Dendritic cell treated with granulocyte-macrophage colony-stimulating factor and Interleukin-4, amounts not matched to agents 40 ng/mL and 50 ng/mL, for 4 days (primary cell): ENCODE data around the gene PLEKHG5.

Source experiments
- H3K27ac Mint-ChIP-seq: one replicate; pipeline ENCODE4 v1.8.0; 2022; ENCODE audit warnings: mild to moderate bottlenecking, mixed read lengths
- H3K27me3 Mint-ChIP-seq: one replicate; pipeline ENCODE4 v1.8.0; 2022; ENCODE audit warnings: mild to moderate bottlenecking, mixed read lengths
- H3K36me3 Mint-ChIP-seq: one replicate; pipeline ENCODE4 v1.8.0; 2022; ENCODE audit warnings: low read depth, mixed read lengths
- H3K4me1 Mint-ChIP-seq: one replicate; pipeline ENCODE4 v1.8.0; 2022; ENCODE audit warnings: low read depth, mixed read lengths
- H3K4me3 Mint-ChIP-seq: one replicate; pipeline ENCODE4 v1.8.0; 2022; ENCODE audit warnings: mild to moderate bottlenecking, moderate library complexity, mixed read lengths
- H3K9me3 Mint-ChIP-seq: one replicate; pipeline ENCODE4 v1.8.0; 2022; ENCODE audit warnings: mixed read lengths
- intact Hi-C: fragments of 100-400 bp; cut with micrococcal nuclease; formaldehyde crosslinking; loops from one replicate; pipeline ENCODE4 v1.15.0; 2022

The PLEKHG5 gene

GRCh38 chr1:6472391-6472790, 19.1 kb downstream of the PLEKHG5 start:
- Mint-ChIP-seq H3K27ac (no peak overlapping the region), H3K4me3 (no peak overlapping the region), H3K4me1 (peaks cover 9% of the 10 kb centered on the region), H3K36me3 (peaks cover 11% of the 10 kb centered on the region), H3K9me3 (no peaks in the 10 kb centered on the region), H3K27me3 (peaks cover 13% of the 10 kb centered on the region)
- intact Hi-C loops, result no loop called here

- H3K36me3 Mint-ChIP-seq, result peaks cover 11% of the 10 kb centered on the region
- peaks cover 17% of the 10 kb centered on the region for H3K27me3 Mint-ChIP-seq
- H3K27ac Mint-ChIP-seq, result no peak overlapping the region
- no peaks in the 10 kb centered on the region for H3K9me3 Mint-ChIP-seq
- intact Hi-C loops, result no loop called here
- no peak overlapping the region for H3K4me3 Mint-ChIP-seq
- H3K4me1 Mint-ChIP-seq, result peaks cover 9% of the 10 kb centered on the region
These were observed 19.5 kb downstream of the PLEKHG5 start for GRCh38 chr1:6471970-6472368.

GRCh38 chr1:6471086-6471969, 20.1 kb downstream of the PLEKHG5 start:
- Mint-ChIP-seq H3K27ac (no peak overlapping the region), H3K4me3 (no peak overlapping the region), H3K4me1 (peaks cover 9% of the 10 kb centered on the region), H3K9me3 (no peaks in the 10 kb centered on the region), H3K36me3 (peaks cover 11% of the 10 kb centered on the region), H3K27me3 (peaks cover 23% of the 10 kb centered on the region)
- intact Hi-C loops, result no loop called here

- H3K4me1 Mint-ChIP-seq, result peaks cover 3% of the 10 kb centered on the region
- intact Hi-C loops, result no loop called here
These were observed 21.1 kb downstream of the PLEKHG5 start for GRCh38 chr1:6470132-6471085.

GRCh38 chr1:6468729-6469461, 22.6 kb downstream of the PLEKHG5 start:
- Mint-ChIP-seq H3K27ac (no peak overlapping the region), H3K36me3 (peaks cover 11% of the 10 kb centered on the region), H3K4me3 (no peak overlapping the region), H3K4me1 (no peaks in the 10 kb centered on the region), H3K9me3 (no peaks in the 10 kb centered on the region), H3K27me3 (peaks cover 40% of the 10 kb centered on the region)
- intact Hi-C loops, result no loop called here

More at GRCh38 chr1:6470132-6471085, 21.1 kb downstream of the PLEKHG5 start:
- Mint-ChIP-seq H3K27me3 (peaks cover 27% of the 10 kb centered on the region), H3K9me3 (no peaks in the 10 kb centered on the region), H3K27ac (no peak overlapping the region), H3K36me3 (peaks cover 11% of the 10 kb centered on the region), H3K4me3 (no peak overlapping the region)

- Mint-ChIP-seq H3K4me1 (no peaks in the 10 kb centered on the region), H3K9me3 (no peaks in the 10 kb centered on the region), H3K36me3 (peaks cover 9% of the 10 kb centered on the region), H3K27ac (no peak overlapping the region), H3K27me3 (peaks cover 42% of the 10 kb centered on the region), H3K4me3 (no peak overlapping the region)
- intact Hi-C loops, result no loop called here
These were observed 23.5 kb downstream of the PLEKHG5 start for GRCh38 chr1:6467744-6468688.

- no peaks in the 10 kb centered on the region for H3K9me3 Mint-ChIP-seq
- intact Hi-C loops, result no loop called here
- H3K27ac Mint-ChIP-seq, result no peak overlapping the region
These were observed 24.2 kb downstream of the PLEKHG5 start for GRCh38 chr1:6467224-6467623.

GRCh38 chr1:6466751-6467150, 24.7 kb downstream of the PLEKHG5 start:
- Mint-ChIP-seq H3K9me3 (no peaks in the 10 kb centered on the region), H3K27me3 (peaks cover 46% of the 10 kb centered on the region), H3K4me1 (no peaks in the 10 kb centered on the region), H3K36me3 (peaks cover 5% of the 10 kb centered on the region), H3K27ac (no peak overlapping the region), H3K4me3 (no peak overlapping the region)
- intact Hi-C loops, result no loop called here

More at GRCh38 chr1:6467224-6467623, 24.2 kb downstream of the PLEKHG5 start:
- Mint-ChIP-seq H3K27me3 (peaks cover 45% of the 10 kb centered on the region), H3K4me1 (no peaks in the 10 kb centered on the region), H3K4me3 (no peak overlapping the region), H3K36me3 (peaks cover 5% of the 10 kb centered on the region)

GRCh38 chr1:6466023-6466422, 25.4 kb downstream of the PLEKHG5 start, which contains the start of gene TNFRSF25:
TSS of gene TNFRSF25 (minus strand) at chr1:6466173. CDS start at chr1:6466107, 66 bp downstream.
- intact Hi-C loops, result no loop called here
- H3K4me3 Mint-ChIP-seq, result peak within 1 kb of the TSS; percentile 25
- H3K9me3 Mint-ChIP-seq, result no peaks in the 10 kb centered on the region
- no peak within 1 kb of the TSS for H3K27ac Mint-ChIP-seq
- H3K36me3 Mint-ChIP-seq, result peaks cover 5% of the 10 kb centered on the region
- no peaks in the 10 kb centered on the region for H3K4me1 Mint-ChIP-seq
- peaks cover 54% of the 10 kb centered on the region for H3K27me3 Mint-ChIP-seq

- Mint-ChIP-seq H3K4me3 (peak overlapping the region; percentile 25), H3K27me3 (peaks cover 58% of the 10 kb centered on the region), H3K36me3 (peaks cover 5% of the 10 kb centered on the region), H3K9me3 (no peaks in the 10 kb centered on the region), H3K4me1 (peaks cover 3% of the 10 kb centered on the region), H3K27ac (no peak overlapping the region)
- intact Hi-C loops, result no loop called here
These were observed 25.9 kb downstream of the PLEKHG5 start for GRCh38 chr1:6465461-6466005.

GRCh38 chr1:6464915-6465314, 26.6 kb downstream of the PLEKHG5 start:
- no peaks in the 10 kb centered on the region for H3K9me3 Mint-ChIP-seq
- H3K27ac Mint-ChIP-seq, result no peak overlapping the region
- peaks cover 6% of the 10 kb centered on the region for H3K4me1 Mint-ChIP-seq
- peaks cover 65% of the 10 kb centered on the region for H3K27me3 Mint-ChIP-seq
- intact Hi-C loops, result no loop called here
- no peak overlapping the region for H3K4me3 Mint-ChIP-seq
- peaks cover 5% of the 10 kb centered on the region for H3K36me3 Mint-ChIP-seq

- intact Hi-C loops, result no loop called here
- no peaks in the 10 kb centered on the region for H3K9me3 Mint-ChIP-seq
- no peak overlapping the region for H3K4me3 Mint-ChIP-seq
- H3K36me3 Mint-ChIP-seq, result peaks cover 5% of the 10 kb centered on the region
- H3K4me1 Mint-ChIP-seq, result peaks cover 6% of the 10 kb centered on the region
- H3K27me3 Mint-ChIP-seq, result peaks cover 69% of the 10 kb centered on the region
- H3K27ac Mint-ChIP-seq, result no peak overlapping the region
These were observed 27.0 kb downstream of the PLEKHG5 start for GRCh38 chr1:6464514-6464836.

- no peak overlapping the region for H3K27ac Mint-ChIP-seq
- H3K36me3 Mint-ChIP-seq, result no peaks in the 10 kb centered on the region
- intact Hi-C loops, result no loop called here
- no peak overlapping the region for H3K4me3 Mint-ChIP-seq
- no peaks in the 10 kb centered on the region for H3K9me3 Mint-ChIP-seq
- H3K4me1 Mint-ChIP-seq, result peaks cover 6% of the 10 kb centered on the region
- peaks cover 77% of the 10 kb centered on the region for H3K27me3 Mint-ChIP-seq
These were observed 28.4 kb downstream of the PLEKHG5 start for GRCh38 chr1:6463120-6463412.
